ENCODE data around the gene PEAR1.

The PEAR1 gene

DNA sequence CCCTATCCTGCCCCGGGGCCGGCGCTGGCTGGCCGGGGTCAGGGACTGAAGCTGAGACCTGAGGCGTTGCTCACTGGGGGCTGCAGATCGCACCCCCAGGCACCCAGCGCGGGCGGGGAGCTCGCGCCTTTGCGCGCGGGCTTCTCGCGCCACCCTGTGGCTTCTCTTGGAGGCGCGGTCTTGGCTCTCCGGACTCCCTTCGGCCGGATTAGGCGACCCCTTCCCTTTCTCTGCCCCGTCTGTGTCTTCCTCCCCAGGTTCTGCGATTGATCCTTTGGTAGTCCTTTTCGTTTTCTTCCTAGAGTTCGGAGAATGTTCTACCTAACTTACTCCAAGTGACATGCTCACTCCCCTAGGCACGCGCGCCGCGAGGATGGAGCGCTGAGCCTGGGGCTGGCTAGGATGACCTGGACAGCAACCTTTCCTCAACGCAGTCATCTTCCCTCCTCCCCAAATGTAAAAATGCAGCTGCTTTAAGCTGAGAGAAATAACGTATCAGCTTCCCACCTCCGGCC, 33.3 kb upstream of the PEAR1 start:
- in situ Hi-C loops (cut with MboI; ENCODE audit: low sequenced_read_pairs) = no loop called here

GRCh38 chr1:156860628-156861423, 32.7 kb upstream of the PEAR1 start, which contains the start of gene NTRK1:
TSS of gene NTRK1 (plus strand) at chr1:156860865. CDS start at chr1:156860935, 70 bp downstream.
- in situ Hi-C loops (cut with MboI; ENCODE audit: low sequenced_read_pairs) = no loop called here

- in situ Hi-C loops (cut with MboI; ENCODE audit: low sequenced_read_pairs) = no loop called here
Observed at GRCh38 chr1:156862584-156862983, 30.9 kb upstream of the PEAR1 start.

DNA sequence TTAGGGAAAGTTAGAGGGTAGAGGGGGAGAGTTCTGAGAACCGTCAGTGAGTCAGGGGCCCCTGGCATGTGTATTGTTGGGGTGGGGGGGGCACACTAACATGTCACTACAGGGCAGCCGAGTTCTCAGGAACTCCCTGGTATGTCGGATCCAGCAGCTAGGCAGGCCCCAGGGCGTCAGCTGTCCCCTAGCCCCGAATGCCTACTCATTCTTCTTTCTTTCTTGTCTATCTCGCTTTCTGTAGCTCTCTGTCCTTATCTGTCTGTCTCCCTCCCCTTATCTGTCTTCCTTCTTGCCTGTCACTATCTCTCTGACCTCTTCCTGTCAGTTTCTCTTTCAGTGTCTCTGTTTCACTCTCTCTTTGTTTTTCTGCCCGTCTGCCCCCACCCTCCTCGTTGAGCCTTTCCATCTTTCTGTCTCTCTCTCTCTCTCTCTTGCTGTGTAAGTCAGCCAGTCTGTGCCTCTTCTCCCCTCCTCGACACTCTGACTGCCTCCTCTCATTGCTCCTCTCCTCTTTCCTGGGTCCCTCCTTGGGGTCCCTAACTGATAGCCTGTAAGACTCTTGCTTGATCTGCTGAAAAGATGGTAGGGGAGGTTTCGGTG, 30.4 kb upstream of the PEAR1 start:
- in situ Hi-C loops (cut with MboI; ENCODE audit: low sequenced_read_pairs) = no loop called here

GRCh38 chr1:156863631-156864030, 29.9 kb upstream of the PEAR1 start:
- in situ Hi-C loops (cut with MboI; ENCODE audit: low sequenced_read_pairs) = no loop called here

- in situ Hi-C loops (cut with MboI; ENCODE audit: low sequenced_read_pairs) = no loop called here
Observed at GRCh38 chr1:156864796-156865195, 28.7 kb upstream of the PEAR1 start.

DNA sequence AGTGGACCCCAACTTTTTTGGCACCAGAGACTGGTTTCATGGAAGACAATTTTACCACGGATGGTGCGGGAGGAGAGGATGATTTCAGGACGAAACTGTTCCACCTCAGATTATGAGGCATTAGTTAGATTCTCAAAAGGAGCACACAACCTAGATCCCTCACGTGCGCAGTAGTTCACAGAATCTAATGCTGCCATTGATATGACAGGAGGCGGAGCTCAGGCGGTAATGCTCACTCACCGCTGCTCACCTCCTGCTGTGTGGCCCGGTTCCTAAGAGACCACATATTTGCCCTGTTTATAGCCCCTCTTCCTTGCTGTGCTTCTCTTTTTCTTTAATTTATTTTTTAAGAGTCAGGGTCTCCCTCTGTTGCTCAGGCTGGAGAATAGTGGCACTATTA, 28.3 kb upstream of the PEAR1 start:
- in situ Hi-C loops (cut with MboI; ENCODE audit: low sequenced_read_pairs) = no loop called here

- in situ Hi-C loops (cut with MboI; ENCODE audit: low sequenced_read_pairs) = no loop called here
Observed at GRCh38 chr1:156865865-156866248, 27.7 kb upstream of the PEAR1 start.

GRCh38 chr1:156866249-156866909, 27.1 kb upstream of the PEAR1 start:
- in situ Hi-C loops (cut with MboI; ENCODE audit: low sequenced_read_pairs) = no loop called here

DNA sequence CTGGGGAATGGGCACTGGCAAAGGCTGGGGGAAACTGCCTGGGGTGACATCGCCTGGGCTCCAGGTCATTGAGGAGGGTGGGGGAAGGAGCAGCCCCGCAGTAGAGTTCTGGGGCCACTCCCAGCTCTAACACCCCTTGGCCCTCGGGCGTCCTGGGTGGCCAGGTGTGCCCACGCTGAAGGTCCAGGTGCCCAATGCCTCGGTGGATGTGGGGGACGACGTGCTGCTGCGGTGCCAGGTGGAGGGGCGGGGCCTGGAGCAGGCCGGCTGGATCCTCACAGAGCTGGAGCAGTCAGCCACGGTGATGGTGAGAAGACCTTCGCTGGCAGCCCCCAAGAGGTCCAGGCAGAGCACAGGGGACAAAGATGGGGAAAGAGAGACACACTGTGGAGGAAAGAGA, 25.2 kb upstream of the PEAR1 start:
- in situ Hi-C loops (cut with MboI; ENCODE audit: low sequenced_read_pairs) = no loop called here

- in situ Hi-C loops (cut with MboI; ENCODE audit: low sequenced_read_pairs) = no loop called here
Observed at GRCh38 chr1:156869455-156869854, 24.1 kb upstream of the PEAR1 start.

- in situ Hi-C loops (cut with MboI; ENCODE audit: low sequenced_read_pairs) = no loop called here
Observed at GRCh38 chr1:156873659-156874058, 19.9 kb upstream of the PEAR1 start.

DNA sequence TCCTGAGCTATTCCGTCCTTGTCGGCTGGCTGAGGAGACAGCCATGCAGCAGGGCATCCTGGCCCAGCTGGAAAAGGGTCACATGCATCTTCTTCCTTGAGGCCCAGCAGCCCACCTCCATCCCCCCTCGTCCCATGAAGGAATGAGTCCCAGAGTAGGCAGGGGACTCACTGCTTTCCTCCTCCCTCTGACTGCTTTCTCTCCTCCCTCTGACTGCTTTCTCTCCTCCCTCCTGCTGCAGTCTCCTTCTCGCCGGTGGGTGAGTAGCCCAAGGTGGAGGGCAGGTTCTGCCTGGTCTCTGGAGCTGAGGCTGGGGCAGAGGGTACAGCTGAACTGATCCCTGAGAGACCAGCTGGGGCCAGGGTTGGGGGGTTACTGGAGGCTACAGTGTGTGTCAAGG, 19.4 kb upstream of the PEAR1 start:
- in situ Hi-C loops (cut with MboI; ENCODE audit: low sequenced_read_pairs) = no loop called here

DNA sequence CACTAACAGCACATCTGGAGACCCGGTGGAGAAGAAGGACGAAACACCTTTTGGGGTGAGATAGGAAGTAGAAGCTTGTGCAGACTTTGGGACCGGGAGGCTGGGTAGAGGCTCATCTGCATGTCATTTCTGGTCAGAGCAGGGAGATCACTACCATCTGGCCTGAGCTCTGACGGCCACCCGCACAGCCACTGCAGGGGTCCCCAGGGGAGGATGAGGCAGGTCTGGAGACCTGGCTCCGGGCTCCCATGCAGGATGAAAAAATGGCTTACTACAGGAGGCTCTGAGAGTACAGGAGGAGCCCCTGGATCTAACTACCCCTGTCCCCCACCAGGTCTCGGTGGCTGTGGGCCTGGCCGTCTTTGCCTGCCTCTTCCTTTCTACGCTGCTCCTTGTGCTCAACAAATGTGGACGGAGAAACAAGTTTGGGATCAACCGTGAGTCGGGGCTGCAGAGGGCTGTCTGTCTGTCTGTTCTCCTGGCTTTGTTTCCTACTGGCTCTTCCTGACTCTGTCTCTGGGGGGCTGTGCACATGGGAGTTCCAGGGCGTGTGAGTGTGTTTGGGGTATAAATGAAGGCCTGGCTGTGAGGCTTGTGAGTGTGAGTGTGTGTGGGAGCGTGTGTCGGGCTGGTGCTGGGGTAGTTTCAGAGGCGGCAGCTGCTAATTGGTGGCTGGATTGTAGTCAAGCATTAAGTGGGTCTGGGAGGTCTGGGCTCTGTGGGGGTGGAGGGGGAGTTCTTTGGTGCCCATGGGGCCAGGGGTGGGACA, 18.8 kb upstream of the PEAR1 start:
- in situ Hi-C loops (cut with MboI; ENCODE audit: low sequenced_read_pairs) = no loop called here

- in situ Hi-C loops (cut with MboI; ENCODE audit: low sequenced_read_pairs) = no loop called here
Observed at GRCh38 chr1:156875341-156875615, 18.2 kb upstream of the PEAR1 start.

DNA sequence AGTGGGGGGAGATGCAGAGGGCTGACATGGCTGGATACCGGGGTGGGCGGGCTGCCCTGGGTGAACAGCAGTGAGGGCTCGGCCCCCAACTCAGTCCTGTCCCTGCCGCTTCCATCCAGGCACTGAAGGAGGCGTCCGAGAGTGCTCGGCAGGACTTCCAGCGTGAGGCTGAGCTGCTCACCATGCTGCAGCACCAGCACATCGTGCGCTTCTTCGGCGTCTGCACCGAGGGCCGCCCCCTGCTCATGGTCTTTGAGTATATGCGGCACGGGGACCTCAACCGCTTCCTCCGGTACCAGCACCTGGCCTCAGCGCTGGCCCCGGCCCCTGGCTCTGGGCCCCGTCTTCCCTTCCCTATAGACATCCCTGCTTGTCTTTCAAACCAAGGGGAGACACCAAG, 17.2 kb upstream of the PEAR1 start:
- in situ Hi-C loops (cut with MboI; ENCODE audit: low sequenced_read_pairs) = no loop called here

GRCh38 chr1:156877433-156878170, 15.9 kb upstream of the PEAR1 start:
- in situ Hi-C loops (cut with MboI; ENCODE audit: low sequenced_read_pairs) = no loop called here

- in situ Hi-C loops (cut with MboI; ENCODE audit: low sequenced_read_pairs) = no loop called here
Observed at GRCh38 chr1:156879876-156880275, 13.6 kb upstream of the PEAR1 start.

- in situ Hi-C loops (cut with MboI; ENCODE audit: low sequenced_read_pairs) = no loop called here
Observed at GRCh38 chr1:156880473-156880872, 13.0 kb upstream of the PEAR1 start.

GRCh38 chr1:156881101-156881500, 12.4 kb upstream of the PEAR1 start:
- in situ Hi-C loops (cut with MboI; ENCODE audit: low sequenced_read_pairs) = no loop called here

DNA sequence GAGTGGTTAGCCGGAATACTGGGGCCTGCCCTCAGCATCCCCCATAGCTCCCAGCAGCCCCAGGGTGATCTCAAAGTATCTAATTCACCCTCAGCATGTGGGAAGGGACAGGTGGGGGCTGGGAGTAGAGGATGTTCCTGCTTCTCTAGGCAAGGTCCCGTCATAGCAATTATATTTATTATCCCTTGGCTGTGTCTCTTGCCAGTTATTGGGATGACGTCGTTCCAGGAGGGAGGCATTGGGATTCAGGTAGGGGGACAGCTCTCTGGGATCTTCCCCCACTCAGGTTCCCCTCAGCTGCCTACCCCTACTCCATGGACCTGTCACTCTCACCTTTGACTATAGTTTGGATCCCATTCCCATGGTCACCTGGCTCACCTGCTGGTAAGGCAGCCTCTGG, 11.9 kb upstream of the PEAR1 start:
- in situ Hi-C loops (cut with MboI; ENCODE audit: low sequenced_read_pairs) = no loop called here
